ENCODE data around the gene CEP290. TPM values are rescaled to one million over a fixed set of nuclear protein-coding genes. Genes with fewer than 3 reads are reported as not detected.

CEP290 gene
- total RNA-seq, 4 donors from 2014 or later: 24.7 to 42.6 (median 36.6) TPM

DNA sequence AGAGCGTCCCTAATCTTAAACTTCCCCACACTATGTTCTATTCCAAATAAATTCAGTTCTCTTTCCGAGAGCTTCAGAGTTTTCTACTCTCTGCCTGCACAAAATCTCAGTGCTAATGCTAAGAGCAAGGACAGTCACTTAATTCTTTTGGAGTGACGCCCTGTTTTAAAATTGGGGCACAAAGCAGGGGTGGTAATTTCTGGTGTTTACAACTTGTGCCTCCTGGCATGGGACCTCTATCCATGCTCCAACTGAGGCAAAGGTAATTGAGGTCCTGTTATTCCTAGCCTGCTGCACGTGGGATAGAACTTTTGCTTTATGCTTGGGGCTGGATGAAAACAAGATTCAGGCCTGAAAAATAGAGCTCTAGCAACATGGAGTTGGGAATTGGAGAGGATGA lies 135.5 kb downstream of the CEP290 start:
- intact Hi-C loops (cut with DNase I): no loop called here
- no peaks in the 10 kb centered on the region for H3K27me3 ChIP-seq

DNA sequence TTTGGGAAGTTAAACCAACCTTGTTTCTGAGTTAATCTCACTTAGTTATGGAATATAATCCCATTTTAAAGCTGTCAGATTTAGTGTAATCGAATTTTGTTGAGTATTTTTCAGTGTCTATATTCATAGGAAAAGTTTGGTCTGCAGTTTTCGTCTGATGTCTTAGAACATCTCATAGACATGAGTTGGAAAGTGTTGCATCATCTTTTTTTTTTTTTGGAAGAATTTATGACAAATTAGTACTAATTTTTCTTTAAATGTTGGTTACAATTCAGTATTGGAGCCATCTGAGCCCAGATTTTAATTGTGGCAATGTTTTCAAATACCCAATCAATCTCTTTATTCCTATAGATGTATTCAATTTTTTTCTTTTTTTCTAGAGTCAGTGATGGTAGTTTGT lies 140.6 kb downstream of the CEP290 start:
- no peak overlapping the region for H3K4me3 ChIP-seq (replicated peaks in 1 of 3)
- H3K4me1 ChIP-seq: no peaks in the 10 kb centered on the region
- DNase-seq: no peak
- H3K27me3 ChIP-seq: no peaks in the 10 kb centered on the region
- WGBS, 2 donors: 82 to 91% methylated on average over 2 of the region's 2 CpGs
- intact Hi-C loops (cut with DNase I): no loop called here
- TF ChIP-seq, protein P1, sequence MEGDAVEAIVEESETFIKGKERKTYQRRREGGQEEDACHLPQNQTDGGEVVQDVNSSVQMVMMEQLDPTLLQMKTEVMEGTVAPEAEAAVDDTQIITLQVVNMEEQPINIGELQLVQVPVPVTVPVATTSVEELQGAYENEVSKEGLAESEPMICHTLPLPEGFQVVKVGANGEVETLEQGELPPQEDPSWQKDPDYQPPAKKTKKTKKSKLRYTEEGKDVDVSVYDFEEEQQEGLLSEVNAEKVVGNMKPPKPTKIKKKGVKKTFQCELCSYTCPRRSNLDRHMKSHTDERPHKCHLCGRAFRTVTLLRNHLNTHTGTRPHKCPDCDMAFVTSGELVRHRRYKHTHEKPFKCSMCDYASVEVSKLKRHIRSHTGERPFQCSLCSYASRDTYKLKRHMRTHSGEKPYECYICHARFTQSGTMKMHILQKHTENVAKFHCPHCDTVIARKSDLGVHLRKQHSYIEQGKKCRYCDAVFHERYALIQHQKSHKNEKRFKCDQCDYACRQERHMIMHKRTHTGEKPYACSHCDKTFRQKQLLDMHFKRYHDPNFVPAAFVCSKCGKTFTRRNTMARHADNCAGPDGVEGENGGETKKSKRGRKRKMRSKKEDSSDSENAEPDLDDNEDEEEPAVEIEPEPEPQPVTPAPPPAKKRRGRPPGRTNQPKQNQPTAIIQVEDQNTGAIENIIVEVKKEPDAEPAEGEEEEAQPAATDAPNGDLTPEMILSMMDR (IDR thresholded peaks at IDR 0.05): no peak
- no peak for TF ChIP-seq POLR2A (IDR thresholded peaks at IDR 0.05)
- H3K36me3 ChIP-seq: no peaks in the 10 kb centered on the region
- H3K27ac ChIP-seq: no peak overlapping the region
- H3K9me3 ChIP-seq: no peaks in the 10 kb centered on the region

More for the DNA sequence above, 135.5 kb downstream of the CEP290 start:
- no peaks in the 10 kb centered on the region for H3K36me3 ChIP-seq
- WGBS, 2 donors: 89% methylated on average over 4 of the region's 4 CpGs
- H3K9me3 ChIP-seq: no peaks in the 10 kb centered on the region
- no peaks in the 10 kb centered on the region for H3K4me1 ChIP-seq
- H3K27ac ChIP-seq: no peak overlapping the region
- DNase-seq: no peak
- H3K4me3 ChIP-seq (replicated peaks in 1 of 3): no peak overlapping the region
- TF ChIP-seq, protein P1 (IDR thresholded peaks at IDR 0.05): no peak
- no peak for TF ChIP-seq POLR2A (IDR thresholded peaks at IDR 0.05)

Small RNA genes lying within 50 kb of the gene (small RNA-seq; reads per million reads assigned to genes)
- gene RNA5SP364: not detected

Other genes starting within 250 kb of the CEP290 start
- gene C12orf50, start 112.7 kb downstream of the CEP290 start, total RNA-seq: under 1 TPM in 2 of 4 donors, not detected in 2; 0.11 to 0.40 TPM
- gene TMTC3, start 219 bp upstream of the CEP290 start, total RNA-seq: 10 to 100 TPM; 16.8 to 27.8 (median 21.1) TPM

Data from thyroid gland (tissue), 4 donors.